A549 (cell line): ENCODE measurements around the gene MYLK3. TPM values are rescaled to one million over a fixed set of nuclear protein-coding genes. Genes with fewer than 3 reads are reported as not detected.
A peak's percentile ranks its signal among the peaks of the same experiment; 100 is the strongest.

Experiments used
- ATAC-seq, 2 experiments: fragments of 200-7000 bp in 1 of 2; fragments of >200 bp in 1 of 2; cut with Nextera tagmentation in 1 of 2; cut with Tn5 transposase in 1 of 2; 3 replicates each; pipeline versions ENCODE4 v1.8.0 to v1.9.1; 2018 to 2020; ENCODE audit warnings: mild to moderate bottlenecking in 1 of 2, moderate library complexity in 1 of 2
- CTCF ChIA-PET: fragments of 300-600 bp; sonication (Branson Sonifier 250); formaldehyde crosslinking; extraction: SDS; loops from one replicate; lab custom pipeline; 2021; ENCODE audit warnings: antibody characterized with exemption, inconsistent platforms; lab: Yijun Ruan, JAX
- POLR2A ChIA-PET: fragments of 350-600 bp; formaldehyde crosslinking; extraction: SDS; loops from one replicate; lab custom pipeline; 2021; ENCODE audit warnings: antibody characterized with exemption, inconsistent platforms; lab: Yijun Ruan, JAX
- DNase-seq, 2 experiments: peaks; one replicate each; pipeline versions ENCODE4 v3.0.0 to v3.0.0-alpha.2; 2011 to 2016; ENCODE audit warnings: low read depth in 1 of 2, low spot score in 1 of 2
- FAIRE-seq: peaks from 2 replicates; lab custom pipeline; 2011; peaks lifted over from hg19 to GRCh38; lab: Jason Lieb, UNC
- H3K27ac ChIP-seq, 2 experiments: fragments of >200 bp; sonication (Bioruptor Twin); formaldehyde crosslinking; 3 replicates each; pipeline ENCODE4 v1.5.1; 2016 to 2017
- H3K4me1 ChIP-seq: fragments of >200 bp; sonication (Bioruptor Twin); formaldehyde crosslinking; 3 replicates; pipeline ENCODE4 v1.6.1; 2016
- H3K4me2 ChIP-seq: fragments of >200 bp; sonication (Bioruptor Twin); formaldehyde crosslinking; 3 replicates; pipeline ENCODE4 v1.6.1; 2016
- H3K4me3 ChIP-seq: fragments of >200 bp; sonication (Bioruptor Twin); formaldehyde crosslinking; 3 replicates; pipeline ENCODE4 v1.5.1; 2016
- H3K9me3 ChIP-seq: fragments of >200 bp; sonication (Bioruptor Twin); formaldehyde crosslinking; 3 replicates; pipeline ENCODE4 v1.6.1; 2016
- CBX2 ChIP-seq: fragments of 200-600 bp; sonication (generic); IDR thresholded peaks from 2 replicates; pipeline ENCODE4 v1.6.1; 2016; ENCODE audit warnings: low read depth, mild to moderate bottlenecking, borderline replicate concordance
- CHD4 ChIP-seq: fragments of 200-600 bp; sonication (generic); IDR thresholded peaks from 2 replicates; pipeline ENCODE4 v1.6.1; 2016; ENCODE audit warnings: antibody characterized with exemption, mild to moderate bottlenecking, borderline replicate concordance
- EHMT2 ChIP-seq: fragments of 200-600 bp; sonication (generic); IDR thresholded peaks from 2 replicates; pipeline ENCODE4 v1.6.1; 2016; ENCODE audit warnings: antibody characterized with exemption, low read depth, mild to moderate bottlenecking, moderate library complexity
- EP300 ChIP-seq, 2 experiments: fragments of >200 bp; sonication (Bioruptor Twin); formaldehyde crosslinking; IDR thresholded peaks; 2 replicates in 1 of 2; 3 replicates in 1 of 2; pipeline ENCODE4 v1.6.1; 2016 to 2017
- ESRRA ChIP-seq: fragments of 150-350 bp; IDR thresholded peaks from 2 replicates; pipeline ENCODE4 v1.6.1; 2014; ENCODE audit warnings: mild to moderate bottlenecking, low read length, borderline replicate concordance
- GATA3 ChIP-seq: IDR thresholded peaks from 2 replicates; pipeline ENCODE4 v1.6.1; 2012; ENCODE audit warnings: borderline replicate concordance
- HDAC2 ChIP-seq: fragments of 200-600 bp; sonication (generic); IDR thresholded peaks from 2 replicates; pipeline ENCODE4 v1.6.1; 2016
- HEYL ChIP-seq: fragments of 250-450 bp; sonication (Bioruptor Pico); IDR thresholded peaks from 2 replicates; pipeline ENCODE4 v1.8.0; 2021; ENCODE audit warnings: mild to moderate bottlenecking, moderate library complexity
- HOXA7 ChIP-seq: fragments of 250-450 bp; sonication (Bioruptor Pico); IDR thresholded peaks from 2 replicates; pipeline ENCODE4 v1.5.0; 2020; ENCODE audit warnings: mild to moderate bottlenecking, moderate library complexity
- MYC ChIP-seq: IDR thresholded peaks from 2 replicates; pipeline ENCODE4 v1.6.1; 2012; ENCODE audit warnings: mild to moderate bottlenecking, inconsistent platforms, low read length, improper control_type of control experiment, borderline replicate concordance
- POLR2AphosphoS2 ChIP-seq: conservative IDR thresholded peaks from 2 replicates; pipeline ENCODE4 v1.6.1; 2012; ENCODE audit warnings: low read length, improper control_type of control experiment, inconsistent platforms
- RARB ChIP-seq: fragments of 250-450 bp; sonication (Bioruptor Pico); IDR thresholded peaks from 2 replicates; pipeline ENCODE4 v1.8.0; 2021; ENCODE audit warnings: mild to moderate bottlenecking, moderate library complexity
- TFCP2L1 ChIP-seq: fragments of 250-450 bp; sonication (Bioruptor Pico); IDR thresholded peaks from 2 replicates; pipeline ENCODE4 v1.5.0; 2021; ENCODE audit warnings: mild to moderate bottlenecking
- ZC3H11A ChIP-seq: fragments of 450-650 bp; IDR thresholded peaks from 2 replicates; pipeline ENCODE4 v1.6.1; 2014; ENCODE audit warnings: antibody characterized with exemption, mild to moderate bottlenecking
- ZSCAN20 ChIP-seq: fragments of 250-450 bp; sonication (Bioruptor Pico); IDR thresholded peaks from 2 replicates; pipeline ENCODE4 v1.8.0; 2022; ENCODE audit warnings: mild to moderate bottlenecking, moderate library complexity
- WGBS: methylation state at CpG from one replicate; pipeline ENCODE4 v1.1.6; 2017; ENCODE audit errors: missing lambda C conversion rate; 5-methylcytosine and 5-hydroxymethylcytosine counted together
- polyA plus RNA-seq, 4 experiments: library from polyadenylated mRNA; depleted of rRNA in 3 of 4; stranded (reverse); fragments of >200 nt; fragmentation: RNase III in 1 of 4; extraction: RNeasy Plus Mini Kit Qiagen cat#74134 plus additional on column Dnase treatment in 1 of 4; gene quantifications; 2 replicates in 3 of 4; 3 replicates in 1 of 4; pipeline ENCODE4 v1.2.3, GENCODE V29; 2011 to 2017
- TF ChIP-seq, protein P1 (sequence below): fragments of >200 bp; sonication (Bioruptor Twin); formaldehyde crosslinking; IDR thresholded peaks from 2 replicates; pipeline ENCODE4 v1.6.1; 2016
- TF ChIP-seq, protein P2 (sequence below): fragments of 250-450 bp; sonication (Bioruptor Pico); IDR thresholded peaks from 2 replicates; pipeline ENCODE4 v1.5.0; 2021; ENCODE audit warnings: mild to moderate bottlenecking, moderate library complexity, borderline replicate concordance
- TF ChIP-seq, protein P3 (sequence below): fragments of 250-450 bp; sonication (Bioruptor Pico); IDR thresholded peaks from 2 replicates; pipeline ENCODE4 v1.5.0; 2020; ENCODE audit warnings: low read depth, mild to moderate bottlenecking, moderate library complexity
- TF ChIP-seq, protein P4 (sequence below): IDR thresholded peaks from 2 replicates; pipeline ENCODE4 v1.6.1; 2012

MYLK3 gene
- polyA plus RNA-seq, 2 of the 4 experiments (the other 2 are of a cell fraction): 0.05 to 0.16 TPM

DNA sequence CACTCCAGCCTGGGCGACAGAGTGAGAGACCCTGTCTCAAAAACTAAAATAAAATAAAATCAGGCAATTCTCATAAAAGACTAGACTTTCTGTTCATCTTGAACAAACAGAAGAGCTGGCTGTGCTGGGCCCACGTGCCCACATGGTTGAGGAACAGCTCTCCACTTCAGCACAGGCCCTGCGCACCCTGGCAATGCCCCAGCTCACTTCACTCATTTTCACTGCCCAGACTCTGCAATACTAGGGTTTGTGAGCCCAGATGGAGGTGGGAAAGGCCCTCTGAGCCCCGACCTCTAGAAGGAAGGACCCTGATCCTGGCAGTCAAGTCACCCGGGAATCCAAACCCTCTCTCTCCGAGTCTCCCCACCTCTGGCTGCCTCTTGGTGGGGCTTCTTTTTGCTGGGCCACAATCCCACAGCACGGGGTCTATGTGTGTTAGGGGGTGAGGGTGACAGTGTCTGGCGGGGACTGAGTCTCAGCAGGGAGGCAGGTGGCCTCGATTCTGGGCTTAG is 14.8 kb downstream of the MYLK3 start:
- no peak for ATAC-seq
- no peak overlapping the region for H3K4me3 ChIP-seq
- FAIRE-seq: no peak
- no peak for TF ChIP-seq CBX2
- TF ChIP-seq, protein P1, sequence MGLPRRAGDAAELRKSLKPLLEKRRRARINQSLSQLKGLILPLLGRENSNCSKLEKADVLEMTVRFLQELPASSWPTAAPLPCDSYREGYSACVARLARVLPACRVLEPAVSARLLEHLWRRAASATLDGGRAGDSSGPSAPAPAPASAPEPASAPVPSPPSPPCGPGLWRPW: no peak
- no peak for TF ChIP-seq ZSCAN20 (CRISPR knock-in tag)
- no peak for TF ChIP-seq MYC
- TF ChIP-seq, protein P2, sequence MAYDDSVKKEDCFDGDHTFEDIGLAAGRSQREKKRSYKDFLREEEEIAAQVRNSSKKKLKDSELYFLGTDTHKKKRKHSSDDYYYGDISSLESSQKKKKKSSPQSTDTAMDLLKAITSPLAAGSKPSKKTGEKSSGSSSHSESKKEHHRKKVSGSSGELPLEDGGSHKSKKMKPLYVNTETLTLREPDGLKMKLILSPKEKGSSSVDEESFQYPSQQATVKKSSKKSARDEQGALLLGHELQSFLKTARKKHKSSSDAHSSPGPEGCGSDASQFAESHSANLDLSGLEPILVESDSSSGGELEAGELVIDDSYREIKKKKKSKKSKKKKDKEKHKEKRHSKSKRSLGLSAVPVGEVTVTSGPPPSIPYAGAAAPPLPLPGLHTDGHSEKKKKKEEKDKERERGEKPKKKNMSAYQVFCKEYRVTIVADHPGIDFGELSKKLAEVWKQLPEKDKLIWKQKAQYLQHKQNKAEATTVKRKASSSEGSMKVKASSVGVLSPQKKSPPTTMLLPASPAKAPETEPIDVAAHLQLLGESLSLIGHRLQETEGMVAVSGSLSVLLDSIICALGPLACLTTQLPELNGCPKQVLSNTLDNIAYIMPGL (CRISPR knock-in tag): no peak
- TF ChIP-seq EP300 (IDR thresholded peaks at IDR 0.05): no peak
- no peak for TF ChIP-seq RARB (CRISPR knock-in tag)
- no peak for TF ChIP-seq ESRRA
- TF ChIP-seq EHMT2: no peak
- no peak for TF ChIP-seq GATA3
- TF ChIP-seq HDAC2: no peak
- TF ChIP-seq, protein P3, sequence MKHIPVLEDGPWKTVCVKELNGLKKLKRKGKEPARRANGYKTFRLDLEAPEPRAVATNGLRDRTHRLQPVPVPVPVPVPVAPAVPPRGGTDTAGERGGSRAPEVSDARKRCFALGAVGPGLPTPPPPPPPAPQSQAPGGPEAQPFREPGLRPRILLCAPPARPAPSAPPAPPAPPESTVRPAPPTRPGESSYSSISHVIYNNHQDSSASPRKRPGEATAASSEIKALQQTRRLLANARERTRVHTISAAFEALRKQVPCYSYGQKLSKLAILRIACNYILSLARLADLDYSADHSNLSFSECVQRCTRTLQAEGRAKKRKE (CRISPR knock-in tag): no peak
- no peak for TF ChIP-seq HEYL (CRISPR knock-in tag)
- TF ChIP-seq HOXA7 (CRISPR knock-in tag): no peak
- TF ChIP-seq, all 56 proteins: peak for 0
- CTCF ChIA-PET: interaction anchor here (1.6 kb wide), 1 partner anchor 14 kb away, joined by 5 read pairs; no protein-coding TSS in a partner anchor
- no peaks in the 10 kb centered on the region for H3K4me1 ChIP-seq
- no peak overlapping the region for H3K27ac ChIP-seq
- POLR2A ChIA-PET: no interaction called here
- H3K4me2 ChIP-seq: no peak overlapping the region
- 50% methylated on average over 7 of the region's 9 CpGs for WGBS
- H3K9me3 ChIP-seq: no peaks in the 10 kb centered on the region
- DNase-seq: no peak

DNA sequence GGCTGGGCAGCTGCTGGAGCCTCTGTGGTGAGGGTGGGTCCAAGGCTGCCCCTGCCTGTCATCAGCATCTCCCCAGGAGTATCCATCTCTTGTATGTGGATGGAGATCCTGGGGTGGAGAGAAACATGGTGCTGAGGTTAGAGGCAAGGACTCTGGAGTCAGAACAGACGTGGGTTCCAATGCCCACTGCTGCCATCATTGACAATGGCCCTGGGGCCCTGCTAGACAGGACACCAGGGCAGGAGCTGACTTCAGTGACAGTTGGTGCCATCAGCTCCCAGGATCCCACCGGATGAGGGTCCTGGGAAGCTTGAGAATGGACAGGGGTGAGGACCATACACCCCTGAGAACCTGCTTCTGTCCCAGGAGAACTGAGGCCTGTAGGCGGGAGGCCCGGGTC is 15.6 kb downstream of the MYLK3 start:
- POLR2A ChIA-PET: no interaction called here
- FAIRE-seq: no peak

More for the DNA sequence above, 15.6 kb downstream of the MYLK3 start:
- Histone ChIP-seq H3K4me2 (no peak overlapping the region), H3K4me1 (no peaks in the 10 kb centered on the region), H3K4me3 (no peak overlapping the region), H3K9me3 (no peaks in the 10 kb centered on the region), H3K27ac (no peak overlapping the region)
- ATAC-seq (0 out of 6 replicates have a peak, but pooled peaks of 1 of the 2 experiments have one; percentile 19), DNase-seq (no peak)
- WGBS: 63% methylated on average over 4 of the region's 4 CpGs
- TF ChIP-seq ZC3H11A: no peak
- TF ChIP-seq, protein P4, sequence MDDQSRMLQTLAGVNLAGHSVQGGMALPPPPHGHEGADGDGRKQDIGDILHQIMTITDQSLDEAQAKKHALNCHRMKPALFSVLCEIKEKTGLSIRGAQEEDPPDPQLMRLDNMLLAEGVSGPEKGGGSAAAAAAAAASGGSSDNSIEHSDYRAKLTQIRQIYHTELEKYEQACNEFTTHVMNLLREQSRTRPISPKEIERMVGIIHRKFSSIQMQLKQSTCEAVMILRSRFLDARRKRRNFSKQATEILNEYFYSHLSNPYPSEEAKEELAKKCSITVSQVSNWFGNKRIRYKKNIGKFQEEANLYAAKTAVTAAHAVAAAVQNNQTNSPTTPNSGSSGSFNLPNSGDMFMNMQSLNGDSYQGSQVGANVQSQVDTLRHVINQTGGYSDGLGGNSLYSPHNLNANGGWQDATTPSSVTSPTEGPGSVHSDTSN: no peak
- no peak for TF ChIP-seq MYC
- TF ChIP-seq, protein P2 (CRISPR knock-in tag): no peak
- TF ChIP-seq CHD4: no peak
- no peak for TF ChIP-seq TFCP2L1
- no peak for TF ChIP-seq POLR2AphosphoS2
- CTCF ChIA-PET: no interaction called here
